Esophagus (tissue), 2 donors: ENCODE results near the gene NAPB. TPM values are rescaled to one million over a fixed set of nuclear protein-coding genes. Genes with fewer than 3 reads are reported as not detected.
"Not testable (repeated sequence)": the region's sequence is repeated elsewhere in the genome, so short reads cannot be mapped to it uniquely, and the experiment has no call there.

Source experiments
- H3K27ac ChIP-seq, 2 donors: one replicate each; pipeline ENCODE4 v1.5.1; 2013; ENCODE audit warnings: low read depth in 2 of 2, mild to moderate bottlenecking in 2 of 2, inconsistent platforms in 1 of 2, low read length in 1 of 2, moderate library complexity in 1 of 2
- H3K27me3 ChIP-seq, 2 donors: one replicate each; pipeline ENCODE4 v1.6.1; 2013; ENCODE audit warnings: low read length in 2 of 2, control low read depth in 1 of 2, mild to moderate bottlenecking in 1 of 2; ENCODE audit not compliant: insufficient read depth in 2 of 2, control insufficient read depth in 1 of 2
- H3K36me3 ChIP-seq, 2 donors: one replicate each; pipeline ENCODE4 v1.6.1; 2013; ENCODE audit warnings: low read length in 1 of 2; ENCODE audit not compliant: control insufficient read depth in 2 of 2, insufficient read depth in 2 of 2
- H3K4me1 ChIP-seq, 2 donors: one replicate each; pipeline ENCODE4 v1.6.1; 2013; ENCODE audit warnings: low read length in 1 of 2; ENCODE audit not compliant: control insufficient read depth in 2 of 2, insufficient read depth in 2 of 2
- H3K4me3 ChIP-seq, 2 donors: one replicate each; pipeline ENCODE4 v1.5.1; 2013; ENCODE audit warnings: low read length in 2 of 2, mild to moderate bottlenecking in 2 of 2, low read depth in 1 of 2, moderate library complexity in 1 of 2
- H3K9me3 ChIP-seq, 2 donors: one replicate each; pipeline ENCODE4 v1.6.1; 2013; ENCODE audit warnings: mild to moderate bottlenecking in 2 of 2, low read depth in 1 of 2, low read length in 1 of 2, moderate library complexity in 1 of 2; ENCODE audit not compliant: control insufficient read depth in 2 of 2, insufficient read depth in 1 of 2
- WGBS, 2 donors: extraction: QIAGEN DNeasy Blood & Tissue Kit; methylation state at CpG; one replicate each; pipeline ENCODE4 v1.1.7; 2013; 5-methylcytosine and 5-hydroxymethylcytosine counted together
- polyA plus RNA-seq, 2 donors: library from polyadenylated mRNA; stranded (reverse); fragments of 200-250 nt; gene quantifications; one replicate each; pipeline ENCODE4 v1.2.3, GENCODE V29; 2013
- donor health status: healthy with polysubstance abuse.
- donor health status: Bipolar disorder and iron deficiency.

Gene NAPB
- polyA plus RNA-seq, 2 donors = 3.4 to 4.7 TPM

DNA sequence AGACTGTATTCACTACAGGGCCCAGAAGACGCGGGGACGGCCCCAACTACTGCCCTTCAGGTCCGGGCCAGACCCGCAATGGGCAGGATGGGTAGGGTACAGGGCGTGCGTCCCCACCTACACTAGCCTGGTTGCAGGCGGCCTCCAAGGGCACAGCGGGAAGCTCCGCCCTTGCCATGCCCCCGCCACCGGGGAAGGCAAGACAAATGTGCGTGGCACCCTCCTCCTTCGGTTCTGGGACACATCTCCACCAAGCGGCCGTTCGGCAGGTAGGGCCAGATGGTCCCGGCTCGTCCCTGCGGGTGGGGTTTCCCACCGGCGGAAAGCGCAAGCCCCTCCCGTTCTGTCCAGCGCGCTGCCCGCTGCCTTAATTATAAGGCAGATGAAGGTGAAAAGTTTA lies 65.1 kb downstream of the NAPB start:
- Histone ChIP-seq H3K4me1 (no peaks in the 10 kb centered on the region), H3K27ac (no peak overlapping the region)
- 76 to 82% methylated on average over 27 of the region's 27 CpGs for WGBS, 2 donors

DNA sequence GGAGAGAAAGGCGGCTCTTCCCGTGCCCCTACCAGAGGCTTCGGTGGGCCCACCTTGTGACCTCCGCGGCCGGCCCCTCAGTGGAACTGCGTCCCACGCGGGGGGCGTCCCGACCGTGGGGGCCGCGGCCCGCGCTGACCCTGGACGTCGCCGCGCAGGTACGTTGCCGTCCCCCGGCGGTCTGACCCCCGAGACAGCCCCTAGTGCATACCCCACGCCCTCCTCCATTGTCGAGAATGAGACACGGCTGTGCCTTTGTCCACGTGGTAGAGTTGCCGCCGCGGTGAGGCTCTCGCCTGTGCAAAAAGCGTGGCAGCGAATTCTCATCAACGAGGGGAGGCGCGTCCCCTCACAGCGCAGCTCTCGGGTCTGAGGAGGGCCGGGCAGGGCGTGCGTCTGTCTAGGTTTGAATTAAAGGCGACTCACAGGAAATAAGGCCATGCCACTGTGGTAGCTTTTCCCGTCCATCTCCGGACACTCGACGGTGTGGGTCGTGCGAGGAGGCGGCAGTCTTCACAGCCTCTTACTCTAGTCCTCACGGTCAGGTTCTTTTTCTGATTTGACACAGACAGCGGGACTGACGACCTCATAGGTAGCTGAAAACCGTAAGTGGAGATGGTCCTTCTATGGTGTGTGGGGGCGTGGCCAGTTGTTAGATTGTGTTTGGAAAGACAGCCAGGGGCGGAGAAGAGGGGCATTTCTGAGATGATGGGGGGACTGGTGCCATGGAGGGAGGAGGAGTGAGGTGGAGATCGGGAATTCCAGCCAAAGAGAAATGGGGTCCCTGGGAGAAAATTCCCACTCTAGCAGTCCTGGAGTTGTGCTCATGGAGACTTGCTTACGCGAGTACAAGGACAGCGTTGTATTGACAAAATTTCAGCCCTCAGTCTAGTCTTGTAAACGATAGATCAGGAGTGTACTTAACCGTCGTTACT lies 70.1 kb downstream of the NAPB start:
- peak overlapping the region; percentile 84 to 95 for H3K27ac ChIP-seq
- peaks cover 3 to 9% of the 10 kb centered on the region in 2 donors for H3K36me3 ChIP-seq
- H3K9me3 ChIP-seq = no peaks in the 10 kb centered on the region
- WGBS, 2 donors = 1 to 2% methylated on average over 59 to 64 of the region's 64 CpGs
- H3K4me1 ChIP-seq = peaks cover 0 to under 1% of the 10 kb centered on the region in 2 donors
- peak overlapping the region; percentile 79 to 90 for H3K4me3 ChIP-seq
- H3K27me3 ChIP-seq = no peaks in the 10 kb centered on the region

More for the DNA sequence above, 65.1 kb downstream of the NAPB start:
- Histone ChIP-seq H3K36me3 (peaks cover 3 to 9% of the 10 kb centered on the region in 2 donors), H3K4me3 (no peak overlapping the region), H3K9me3 (no peaks in the 10 kb centered on the region), H3K27me3 (no peaks in the 10 kb centered on the region)

DNA sequence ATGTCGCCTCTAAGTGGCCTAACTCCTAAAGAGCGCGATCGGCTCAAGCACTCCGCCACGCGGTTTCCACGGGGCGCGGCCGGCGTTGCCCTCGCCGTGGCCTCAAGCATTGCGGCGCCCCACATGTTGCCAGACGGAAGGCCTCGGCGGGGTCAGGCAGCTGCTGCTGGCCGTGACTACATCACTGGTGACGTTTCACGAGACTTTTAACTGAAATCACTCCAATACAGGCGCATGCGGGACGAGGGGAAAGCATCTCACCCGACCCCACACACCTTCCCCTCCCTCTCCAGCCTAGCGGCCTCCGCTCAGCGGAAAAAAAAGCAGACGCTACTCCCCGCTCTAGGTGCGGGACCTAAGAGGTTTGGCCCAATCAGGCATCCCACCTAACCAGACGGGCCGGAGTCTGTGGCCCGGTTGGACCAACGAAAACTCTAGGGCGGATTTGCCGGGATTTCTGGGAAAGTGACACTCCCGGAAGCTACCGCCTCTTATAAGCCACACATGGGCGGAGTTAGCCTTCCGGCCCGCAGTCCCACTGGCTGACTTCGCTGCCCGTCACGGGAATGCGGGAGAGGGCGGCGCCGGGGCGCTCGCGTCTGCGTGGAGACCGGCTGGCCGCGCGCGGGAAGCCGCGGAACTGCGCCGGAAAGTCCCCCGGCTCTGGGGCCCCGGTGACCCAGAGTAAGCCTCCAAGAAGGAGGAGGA lies 70.9 kb downstream of the NAPB start, which contains the start of gene NXT1:
TSS of gene NXT1 (plus strand) at position 596 of the 708 bp plus-strand sequence. CDS start 3,251 bp downstream, outside the sequence.
- H3K4me1 ChIP-seq = peaks cover 0 to 3% of the 10 kb centered on the region in 2 donors
- H3K9me3 ChIP-seq = no peaks in the 10 kb centered on the region
- 0 to 1% methylated on average over 65 of the region's 65 CpGs for WGBS, 2 donors
- peaks cover 3 to 9% of the 10 kb centered on the region in 2 donors for H3K36me3 ChIP-seq
- H3K27me3 ChIP-seq = no peaks in the 10 kb centered on the region
- peak within 1 kb of the TSS; percentile 79 to 90 for H3K4me3 ChIP-seq
- H3K27ac ChIP-seq = peak within 1 kb of the TSS; percentile 98 to 100

DNA sequence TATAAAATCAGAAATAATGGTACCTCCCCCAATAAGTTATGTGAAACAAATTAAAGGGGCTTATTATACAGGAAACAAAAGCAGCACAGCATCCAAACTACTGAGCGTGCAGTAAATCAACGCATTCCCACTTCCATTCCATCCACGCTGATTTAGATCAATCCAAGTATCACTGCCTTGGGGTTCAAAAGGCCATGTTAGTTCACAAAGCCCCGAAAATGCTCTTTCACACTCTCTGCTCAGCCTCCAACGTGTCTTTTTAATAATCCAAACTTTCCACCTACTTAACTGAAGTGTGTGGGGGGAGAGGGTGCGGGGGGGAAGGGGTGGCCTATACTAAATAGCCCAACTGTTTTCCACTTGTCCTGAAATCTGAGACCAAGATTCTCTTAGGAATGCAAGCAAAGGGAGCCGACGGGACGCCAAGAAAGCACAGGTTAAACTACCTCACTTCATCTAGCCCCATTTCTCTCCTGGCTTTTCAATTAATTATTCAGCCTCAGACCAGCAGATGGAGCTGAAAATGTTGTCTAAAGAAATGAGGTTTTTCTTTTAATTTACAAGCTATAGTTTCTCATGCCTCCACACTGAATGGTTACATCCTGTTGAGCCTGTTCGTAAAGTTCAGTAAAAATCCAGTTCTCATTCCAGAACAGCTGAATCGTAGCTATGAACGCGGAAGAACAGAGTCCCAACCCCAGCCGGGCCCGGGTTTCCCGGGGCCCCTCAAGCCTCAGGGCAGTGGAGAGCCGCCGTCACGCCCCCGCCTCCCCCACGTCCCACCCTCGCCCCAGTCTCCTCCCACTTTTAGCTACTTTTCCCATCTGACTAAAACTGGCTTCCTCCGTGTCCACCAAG lies 71.7 kb downstream of the NAPB start:
- Histone ChIP-seq H3K4me1 (peaks cover 0 to 3% of the 10 kb centered on the region in 2 donors), H3K27me3 (no peaks in the 10 kb centered on the region), H3K9me3 (no peaks in the 10 kb centered on the region), H3K36me3 (peaks cover under 1 to 6% of the 10 kb centered on the region in 2 donors), H3K4me3 (peak overlapping the region; percentile 79 to 90), H3K27ac (peak overlapping the region; percentile 98 to 100)
- WGBS, 2 donors = 5 to 7% methylated on average over 23 of the region's 23 CpGs

DNA sequence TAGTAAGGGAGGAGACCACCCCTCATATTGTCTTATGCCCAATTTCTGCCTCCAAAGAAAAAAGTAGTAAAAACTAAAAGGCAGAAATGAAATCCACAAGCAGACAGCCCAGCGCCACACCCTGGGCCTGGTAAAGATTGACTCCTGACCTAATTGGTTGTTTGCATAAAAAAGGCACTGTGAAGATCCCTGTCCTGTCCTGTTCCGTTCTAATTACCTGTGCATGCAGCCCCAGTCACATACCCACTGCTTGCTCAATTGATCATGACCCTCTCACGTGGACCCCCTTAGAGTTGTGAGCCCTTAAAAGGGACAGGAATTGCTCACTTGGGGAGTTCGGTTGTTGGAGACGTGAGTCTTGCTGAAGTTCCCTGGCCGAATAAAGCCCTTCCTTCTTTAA lies 72.8 kb downstream of the NAPB start:
- H3K27me3 ChIP-seq, H3K9me3 ChIP-seq, H3K4me1 ChIP-seq, H3K4me3 ChIP-seq, H3K36me3 ChIP-seq, H3K27ac ChIP-seq: not testable (repeated sequence)
- WGBS, 2 donors = 89 to 93% methylated on average over 6 of the region's 6 CpGs

DNA sequence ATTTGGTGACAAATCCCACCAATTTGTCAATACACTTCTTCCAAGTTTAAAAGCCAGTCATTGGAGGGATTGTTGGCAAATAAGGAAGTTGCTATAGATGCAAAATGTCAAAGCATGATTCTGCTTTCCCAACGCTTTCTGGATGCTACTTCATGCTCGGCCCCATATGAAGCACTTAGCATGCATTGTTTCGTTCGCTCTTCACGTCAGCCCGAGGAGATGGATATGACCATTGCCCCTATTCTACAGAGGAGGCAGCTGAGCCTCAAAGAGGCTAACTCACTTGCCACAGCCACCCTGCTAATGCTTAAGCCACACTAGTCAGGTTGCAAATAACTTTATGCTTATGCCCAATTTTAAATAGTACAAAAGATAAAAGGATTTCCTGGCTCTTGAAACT lies 73.5 kb downstream of the NAPB start:
- no peaks in the 10 kb centered on the region for H3K27me3 ChIP-seq
- no peak overlapping the region for H3K4me3 ChIP-seq
- 91 to 95% methylated on average over 6 of the region's 6 CpGs for WGBS, 2 donors
- no peaks in the 10 kb centered on the region for H3K9me3 ChIP-seq
- H3K36me3 ChIP-seq = no peaks in the 10 kb centered on the region
- H3K4me1 ChIP-seq = peaks cover 0 to 3% of the 10 kb centered on the region in 2 donors
- H3K27ac ChIP-seq = no peak overlapping the region

DNA sequence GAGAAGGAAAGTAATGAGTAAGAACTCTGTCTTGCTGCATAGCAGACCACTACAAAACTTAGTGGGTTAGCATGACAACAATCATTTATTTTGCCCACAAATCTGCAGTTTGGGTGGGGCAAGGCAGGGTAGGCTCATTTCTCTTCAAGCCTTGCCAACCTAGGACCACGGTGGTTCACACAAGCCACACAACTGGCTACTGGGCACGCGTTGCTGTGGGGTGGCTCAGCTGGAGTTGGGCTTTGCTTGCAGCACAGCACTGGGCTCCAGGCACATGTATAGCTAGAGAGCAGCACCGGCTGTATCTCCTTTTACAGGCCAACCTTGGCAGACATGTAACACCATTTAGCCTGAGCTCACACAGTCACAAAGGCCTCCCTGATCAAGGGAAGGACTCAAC lies 75.3 kb downstream of the NAPB start:
- Histone ChIP-seq H3K4me3 (no peak overlapping the region), H3K9me3 (no peaks in the 10 kb centered on the region), H3K27me3 (no peaks in the 10 kb centered on the region), H3K27ac (no peak overlapping the region), H3K4me1 (peaks cover 0 to 3% of the 10 kb centered on the region in 2 donors), H3K36me3 (no peaks in the 10 kb centered on the region)
- 85 to 93% methylated on average over 4 of the region's 4 CpGs for WGBS, 2 donors

DNA sequence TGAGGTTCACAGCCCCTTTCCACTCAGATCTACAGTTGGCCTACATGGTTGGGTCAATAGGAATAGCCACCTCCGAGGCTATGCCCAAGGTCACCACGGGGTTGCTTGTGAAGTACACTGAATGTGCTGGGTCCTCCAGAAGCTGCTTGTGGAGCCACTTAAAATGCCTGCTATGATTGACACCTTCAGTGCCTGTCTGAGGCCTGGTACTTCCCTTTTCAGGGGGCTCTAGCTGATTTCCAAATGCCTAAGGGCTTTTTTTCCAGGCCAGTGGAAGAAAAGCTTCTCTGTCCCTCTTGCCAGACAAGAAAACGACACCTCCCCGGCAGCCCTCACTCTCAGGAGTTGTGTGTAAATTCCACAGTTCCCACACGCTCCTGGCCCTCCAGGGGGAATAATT lies 77.0 kb downstream of the NAPB start:
- no peaks in the 10 kb centered on the region for H3K27me3 ChIP-seq
- WGBS, 2 donors = 75 to 80% methylated on average over 5 of the region's 5 CpGs

DNA sequence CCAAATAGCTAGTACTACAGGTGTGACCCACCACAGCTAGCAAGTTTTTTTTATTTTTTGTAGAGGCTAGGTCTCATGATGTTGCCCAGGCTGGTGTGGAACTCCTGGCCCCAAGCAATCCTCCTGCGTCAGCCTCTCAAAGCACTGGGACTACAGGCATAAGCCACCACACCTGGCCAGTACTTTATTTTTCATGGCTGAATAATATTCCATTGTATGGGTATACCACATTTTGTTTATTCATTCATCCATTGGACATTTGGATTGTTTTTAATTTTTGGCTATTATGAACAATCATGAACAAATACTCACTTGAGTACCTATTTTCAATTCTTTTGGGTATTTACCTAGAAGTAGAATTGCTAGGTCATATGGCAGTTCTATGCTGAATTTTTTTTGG lies 77.7 kb downstream of the NAPB start:
- Histone ChIP-seq H3K4me3 (no peak overlapping the region), H3K4me1 (peaks cover 0 to 3% of the 10 kb centered on the region in 2 donors), H3K36me3 (no peaks in the 10 kb centered on the region), H3K27ac (no peak overlapping the region), H3K27me3 (no peaks in the 10 kb centered on the region), H3K9me3 (no peaks in the 10 kb centered on the region)
- 94 to 100% methylated on average over 1 of the region's 1 CpG for WGBS, 2 donors

More for the DNA sequence above, 77.0 kb downstream of the NAPB start:
- H3K4me3 ChIP-seq = no peak overlapping the region
- H3K27ac ChIP-seq = no peak overlapping the region
- H3K36me3 ChIP-seq = no peaks in the 10 kb centered on the region
- H3K9me3 ChIP-seq = no peaks in the 10 kb centered on the region
- peaks cover 0 to 3% of the 10 kb centered on the region in 2 donors for H3K4me1 ChIP-seq
